Activated CD8-positive, alpha-beta T cell treated with anti-CD3 and anti-CD28 coated beads, Interleukin-2, amount 10 ng/mL, durations not matched to agents 7 days and 5 days (primary cell): ENCODE data around the gene RAD51B. TPM values are rescaled to one million over a fixed set of nuclear protein-coding genes. Genes with fewer than 3 reads are reported as not detected.

Source experiments
- ATAC-seq: fragments of 150-1000 bp; cut with Tn5 transposase; one replicate; pipeline ENCODE4 v1.10.0; 2021; ENCODE audit warnings: moderate library complexity
- CTCF ChIA-PET: fragments of 350-600 bp; sonication (Branson Sonifier 250); formaldehyde crosslinking; loops from one replicate; lab custom pipeline; 2021; ENCODE audit warnings: antibody characterized with exemption; lab: Charles Lee
- POLR2A ChIA-PET: fragments of 350-600 bp; sonication (Branson Sonifier 250); formaldehyde crosslinking; loops from one replicate; lab custom pipeline; 2021; ENCODE audit warnings: antibody characterized with exemption; lab: Charles Lee
- DNase-seq: peaks from one replicate; pipeline ENCODE4 v3.0.0-alpha.2; 2020
- H3K27ac Mint-ChIP-seq: one replicate; pipeline ENCODE4 v1.8.0; 2021; ENCODE audit warnings: mild to moderate bottlenecking, mixed read lengths
- H3K27me3 Mint-ChIP-seq: one replicate; pipeline ENCODE4 v1.8.0; 2021; ENCODE audit warnings: low read depth, mixed read lengths
- H3K36me3 Mint-ChIP-seq: one replicate; pipeline ENCODE4 v1.8.0; 2021; ENCODE audit warnings: low read depth, mixed read lengths
- H3K4me1 Mint-ChIP-seq: one replicate; pipeline ENCODE4 v1.8.0; 2021; ENCODE audit warnings: low read depth, mixed read lengths
- H3K4me3 Mint-ChIP-seq: one replicate; pipeline ENCODE4 v1.8.0; 2021; ENCODE audit warnings: mild to moderate bottlenecking, mixed read lengths
- H3K9me3 Mint-ChIP-seq: one replicate; pipeline ENCODE4 v1.8.0; 2022; ENCODE audit warnings: mixed read lengths; ENCODE audit not compliant: insufficient read depth
- total RNA-seq, 2 experiments: library from RNA; stranded (reverse); gene quantifications; one replicate each; pipeline ENCODE4 v1.2.3, GENCODE V29; 2021

RAD51B gene
- total RNA-seq, 2 experiments from 2014 or later = 34.1 to 38.8 TPM

DNA sequence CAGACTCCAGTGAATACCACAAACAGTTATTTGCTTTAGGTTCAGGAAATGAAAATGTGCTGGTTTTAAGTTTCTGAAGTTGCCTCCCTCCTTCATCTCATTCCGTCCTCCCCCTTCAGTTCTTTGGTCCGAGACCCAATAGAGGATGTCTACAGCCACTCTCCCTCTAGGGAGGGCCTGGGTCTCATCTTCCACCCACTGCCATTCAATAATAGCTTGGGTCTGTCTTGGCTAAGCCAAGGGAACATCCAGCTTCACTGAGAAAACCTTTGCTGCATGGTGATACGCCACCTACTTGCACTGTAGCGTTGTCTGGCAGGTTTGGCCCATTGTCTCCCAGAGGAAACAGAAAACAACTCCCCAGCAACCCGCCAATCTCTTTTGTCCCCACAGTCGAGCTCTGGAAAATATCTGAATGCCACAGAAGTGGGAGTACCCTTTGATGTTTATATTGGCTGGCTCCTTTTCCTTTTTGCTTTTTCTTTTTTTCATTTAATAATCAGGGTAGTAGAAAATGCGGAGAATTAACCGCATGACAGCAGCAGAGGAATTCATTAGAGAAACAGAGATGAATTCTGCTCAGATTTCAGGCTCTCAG is 380.1 kb downstream of the RAD51B start:
- Mint-ChIP-seq H3K4me1 (peaks cover 13% of the 10 kb centered on the region), H3K4me3 (no peak overlapping the region), H3K9me3 (no peaks in the 10 kb centered on the region), H3K36me3 (peaks cover 7% of the 10 kb centered on the region), H3K27me3 (no peaks in the 10 kb centered on the region), H3K27ac (no peak overlapping the region)
- ATAC-seq = no peak
- ChIA-PET POLR2A (interaction anchor here (1.1 kb wide), 1 partner anchor 11 kb away, joined by 3 read pairs; no protein-coding TSS in a partner anchor), CTCF (no interaction called here)
- no peak for DNase-seq

DNA sequence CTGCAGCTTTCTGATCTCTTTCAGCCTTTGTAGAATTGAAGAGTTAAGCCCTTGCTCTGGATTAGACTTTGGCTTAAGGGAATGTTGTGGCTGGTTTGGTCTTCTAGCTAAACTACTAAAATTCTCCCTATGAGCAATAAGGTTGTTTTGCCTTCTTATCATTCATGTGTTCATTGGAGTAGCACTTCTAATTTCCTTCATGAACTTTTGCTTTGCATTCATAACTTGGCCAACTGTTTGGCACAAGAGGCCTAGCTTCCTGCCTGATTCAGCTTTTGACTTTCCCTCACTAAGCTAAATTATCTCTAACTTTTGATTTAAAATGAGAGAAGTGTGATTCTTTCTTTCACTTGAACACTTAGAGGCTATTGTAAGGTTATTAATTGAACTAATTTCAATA is 384.3 kb downstream of the RAD51B start:
- peaks cover 19% of the 10 kb centered on the region for H3K4me1 Mint-ChIP-seq

DNA sequence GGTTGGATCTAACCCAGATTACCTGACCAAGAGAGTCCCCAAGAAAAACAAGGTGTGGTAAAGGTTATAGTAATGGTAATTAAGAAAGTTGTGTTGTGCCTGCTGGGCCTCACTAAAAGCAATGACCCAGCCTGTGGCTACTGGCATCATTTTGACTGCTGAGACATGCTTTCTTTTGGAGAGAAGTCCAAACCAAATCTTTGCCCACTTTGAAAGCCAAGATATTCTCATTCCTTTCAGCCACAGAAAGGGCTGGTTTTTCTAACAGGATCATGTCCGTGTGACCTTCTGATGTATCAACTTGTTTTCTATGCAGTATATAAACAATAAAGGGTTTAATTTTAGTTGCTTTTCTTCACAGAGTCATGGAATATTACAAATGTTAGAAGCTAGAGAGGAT is 388.6 kb downstream of the RAD51B start:
- no peaks in the 10 kb centered on the region for H3K27me3 Mint-ChIP-seq
- no peak overlapping the region for H3K27ac Mint-ChIP-seq
- H3K9me3 Mint-ChIP-seq = no peaks in the 10 kb centered on the region
- peaks cover 6% of the 10 kb centered on the region for H3K36me3 Mint-ChIP-seq
- H3K4me1 Mint-ChIP-seq = peaks cover 35% of the 10 kb centered on the region
- H3K4me3 Mint-ChIP-seq = no peak overlapping the region
- CTCF ChIA-PET = no interaction called here
- ATAC-seq (no peak), DNase-seq (no peak)
- POLR2A ChIA-PET = no interaction called here

More for the DNA sequence above, 384.3 kb downstream of the RAD51B start:
- no peak overlapping the region for H3K4me3 Mint-ChIP-seq
- H3K36me3 Mint-ChIP-seq = peaks cover 9% of the 10 kb centered on the region
- CTCF ChIA-PET = interaction anchor here (1.3 kb wide), 1 partner anchor 9 kb away, joined by 3 read pairs; no protein-coding TSS in a partner anchor
- no peaks in the 10 kb centered on the region for H3K9me3 Mint-ChIP-seq
- H3K27ac Mint-ChIP-seq = no peak overlapping the region
- ATAC-seq = no peak
- POLR2A ChIA-PET = no interaction called here
- no peaks in the 10 kb centered on the region for H3K27me3 Mint-ChIP-seq
- no peak for DNase-seq

DNA sequence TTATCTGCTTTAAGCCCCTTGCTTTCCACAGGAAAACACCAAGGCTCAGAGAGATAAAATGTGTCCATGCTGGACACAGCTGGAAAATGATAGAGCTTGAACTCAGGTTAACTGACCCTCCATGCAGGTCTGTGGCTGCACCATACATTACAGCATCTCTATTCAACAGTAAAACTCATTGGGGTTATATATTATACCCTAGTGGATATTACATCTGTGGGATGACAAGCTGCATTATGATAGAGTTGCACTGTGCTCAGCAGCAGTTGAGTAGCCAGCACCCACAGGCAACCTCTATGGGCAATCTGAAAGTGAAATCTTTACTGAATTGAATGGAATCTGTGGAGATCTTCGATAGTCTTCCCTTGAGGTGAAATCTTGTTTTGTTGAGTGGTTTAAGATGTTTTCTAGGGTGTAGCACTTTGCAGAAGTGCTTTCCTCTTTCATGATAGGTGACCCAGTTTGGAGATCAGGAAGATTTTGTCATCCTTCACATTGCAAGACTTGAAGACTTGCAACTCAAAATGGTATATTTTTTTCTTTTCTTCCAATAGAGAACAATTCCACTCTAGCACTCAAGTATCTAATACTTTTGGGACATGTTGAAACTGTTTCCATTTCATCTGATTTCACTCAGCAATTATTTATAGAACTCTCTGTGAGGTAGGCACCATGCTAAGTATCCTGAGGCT is 389.2 kb downstream of the RAD51B start:
- DNase-seq (no peak), ATAC-seq (no peak)
- ChIA-PET CTCF (interaction anchor here (0.7 kb wide), 1 partner anchor 717 kb away, joined by 3 read pairs; no protein-coding TSS in a partner anchor), POLR2A (no interaction called here)
- peak overlapping the region; percentile 22 for H3K27ac Mint-ChIP-seq
- H3K9me3 Mint-ChIP-seq = no peaks in the 10 kb centered on the region
- H3K36me3 Mint-ChIP-seq = peaks cover 6% of the 10 kb centered on the region
- peaks cover 40% of the 10 kb centered on the region for H3K4me1 Mint-ChIP-seq
- no peaks in the 10 kb centered on the region for H3K27me3 Mint-ChIP-seq
- H3K4me3 Mint-ChIP-seq = peak overlapping the region; percentile 11

DNA sequence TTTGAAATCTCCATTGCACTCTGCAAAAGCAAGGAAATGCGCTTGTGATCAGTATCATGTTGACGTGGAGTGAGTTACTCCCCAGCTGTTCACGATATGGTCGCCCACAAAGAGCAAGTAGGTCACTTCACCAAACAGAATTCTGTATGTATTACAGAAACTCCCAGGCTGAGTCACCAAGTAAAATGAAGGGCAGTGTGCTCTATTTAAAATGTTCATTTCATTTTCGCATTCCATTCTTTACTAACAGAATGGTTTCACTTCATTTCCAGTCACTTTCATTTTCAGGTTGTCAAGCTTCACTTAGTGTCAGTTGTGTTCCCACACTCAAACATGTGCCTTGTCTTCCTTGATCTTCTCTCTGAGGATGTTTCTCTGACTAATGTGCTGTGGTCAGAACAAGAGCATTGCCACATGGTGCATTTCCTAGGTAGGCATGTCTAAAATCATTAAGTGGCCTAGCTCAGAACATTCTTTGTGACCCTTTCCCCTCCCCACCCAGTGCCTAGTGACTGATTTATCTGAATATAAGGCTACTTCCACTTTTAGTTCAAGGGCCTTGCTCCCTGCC is 391.2 kb downstream of the RAD51B start:
- H3K36me3 Mint-ChIP-seq = peaks cover 6% of the 10 kb centered on the region
- ChIA-PET CTCF (interaction anchor here (0.7 to 1.9 kb wide), 7 partner anchors 18 to 606 kb away, joined by 3 to 6 read pairs (median 3); no protein-coding TSS in a partner anchor), POLR2A (interaction anchor here (0.6 to 1.1 kb wide), 3 partner anchors 11 to 605 kb away, joined by 3 read pairs; no protein-coding TSS in a partner anchor)
- peak overlapping the region; percentile 77 for H3K4me3 Mint-ChIP-seq
- H3K27ac Mint-ChIP-seq = peak overlapping the region; percentile 80
- DNase-seq (peak; percentile 61), ATAC-seq (peak; percentile 87)
- H3K4me1 Mint-ChIP-seq = peaks cover 52% of the 10 kb centered on the region
- H3K9me3 Mint-ChIP-seq = no peaks in the 10 kb centered on the region
- H3K27me3 Mint-ChIP-seq = no peaks in the 10 kb centered on the region

DNA sequence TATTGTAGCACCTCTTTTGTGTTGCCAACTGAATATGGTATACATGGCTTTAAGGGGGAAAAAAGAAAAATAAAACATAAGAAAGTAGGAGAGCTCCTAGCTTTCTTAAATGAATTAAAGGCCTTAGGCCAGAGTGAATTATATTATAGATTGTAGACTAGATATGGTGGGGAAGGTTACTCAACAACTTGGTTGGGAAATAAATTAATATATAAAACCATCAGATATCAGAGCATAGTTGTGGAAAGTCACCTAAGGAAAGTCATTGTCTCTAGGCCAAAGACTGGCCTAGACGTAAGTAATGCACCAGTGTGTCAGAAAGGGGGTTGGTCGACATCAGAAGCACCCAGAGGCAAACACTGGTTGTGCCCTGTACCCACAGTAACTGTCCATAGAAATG is 391.8 kb downstream of the RAD51B start:
- ChIA-PET POLR2A (interaction anchor here (1.0 to 1.1 kb wide), 2 partner anchors 12 to 604 kb away, joined by 3 read pairs; no protein-coding TSS in a partner anchor), CTCF (interaction anchor here (1.0 to 1.9 kb wide), 5 partner anchors 18 to 606 kb away, joined by 3 to 6 read pairs (median 4); no protein-coding TSS in a partner anchor)
- Mint-ChIP-seq H3K36me3 (peaks cover 6% of the 10 kb centered on the region), H3K4me1 (peaks cover 52% of the 10 kb centered on the region), H3K27ac (peak overlapping the region; percentile 80), H3K4me3 (no peak overlapping the region), H3K9me3 (no peaks in the 10 kb centered on the region), H3K27me3 (no peaks in the 10 kb centered on the region)
- no peak for ATAC-seq
- no peak for DNase-seq

DNA sequence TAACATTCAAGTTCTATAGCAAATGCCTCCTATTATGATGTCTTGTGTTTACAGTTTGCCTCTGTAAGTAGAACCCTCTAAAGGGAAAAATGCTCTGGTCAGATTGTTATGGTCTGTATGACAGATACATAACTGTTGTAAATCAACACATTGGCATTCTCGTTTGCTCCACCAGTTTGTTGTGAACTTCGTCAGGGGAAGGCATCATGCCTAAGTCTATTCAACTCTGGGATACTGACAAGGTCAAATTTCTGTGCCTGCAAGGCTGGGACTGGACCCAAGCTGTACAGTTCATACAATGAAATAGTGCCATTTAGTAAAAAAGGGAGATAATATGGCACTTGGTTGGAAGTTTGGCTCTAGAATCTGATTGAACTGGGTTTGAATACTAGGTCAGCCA is 392.3 kb downstream of the RAD51B start:
- no peak for ATAC-seq
- no peaks in the 10 kb centered on the region for H3K27me3 Mint-ChIP-seq
- H3K27ac Mint-ChIP-seq = no peak overlapping the region
- ChIA-PET POLR2A (interaction anchor here (1.1 kb wide), 1 partner anchor 604 kb away, joined by 3 read pairs; no protein-coding TSS in a partner anchor), CTCF (no interaction called here)
- H3K36me3 Mint-ChIP-seq = peaks cover 6% of the 10 kb centered on the region
- no peak for DNase-seq
- H3K9me3 Mint-ChIP-seq = no peaks in the 10 kb centered on the region
- no peak overlapping the region for H3K4me3 Mint-ChIP-seq
- peaks cover 52% of the 10 kb centered on the region for H3K4me1 Mint-ChIP-seq

DNA sequence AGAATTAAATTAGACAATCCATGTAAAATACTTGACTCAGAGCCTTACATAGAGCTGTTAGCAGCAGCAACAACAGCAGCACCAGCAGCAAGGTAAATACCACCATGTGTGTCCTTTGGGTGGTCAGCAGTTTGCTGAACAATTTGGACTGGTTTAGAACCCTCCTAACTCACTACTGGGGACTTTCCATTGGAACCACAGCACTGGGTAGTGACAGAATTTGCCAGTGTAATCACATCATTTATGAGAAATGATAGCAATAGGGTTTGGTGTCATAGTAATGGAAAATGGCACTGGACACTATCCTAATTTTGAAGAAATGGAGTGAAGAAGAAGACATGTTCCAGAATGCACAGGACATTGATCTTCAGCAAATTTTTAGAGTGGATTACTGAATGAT is 392.8 kb downstream of the RAD51B start:
- H3K4me1 Mint-ChIP-seq = peaks cover 52% of the 10 kb centered on the region
- H3K27ac Mint-ChIP-seq = no peak overlapping the region
- H3K4me3 Mint-ChIP-seq = no peak overlapping the region
- no peaks in the 10 kb centered on the region for H3K9me3 Mint-ChIP-seq
- ATAC-seq = no peak
- ChIA-PET POLR2A (no interaction called here), CTCF (no interaction called here)
- no peaks in the 10 kb centered on the region for H3K27me3 Mint-ChIP-seq
- peaks cover 4% of the 10 kb centered on the region for H3K36me3 Mint-ChIP-seq
- no peak for DNase-seq

DNA sequence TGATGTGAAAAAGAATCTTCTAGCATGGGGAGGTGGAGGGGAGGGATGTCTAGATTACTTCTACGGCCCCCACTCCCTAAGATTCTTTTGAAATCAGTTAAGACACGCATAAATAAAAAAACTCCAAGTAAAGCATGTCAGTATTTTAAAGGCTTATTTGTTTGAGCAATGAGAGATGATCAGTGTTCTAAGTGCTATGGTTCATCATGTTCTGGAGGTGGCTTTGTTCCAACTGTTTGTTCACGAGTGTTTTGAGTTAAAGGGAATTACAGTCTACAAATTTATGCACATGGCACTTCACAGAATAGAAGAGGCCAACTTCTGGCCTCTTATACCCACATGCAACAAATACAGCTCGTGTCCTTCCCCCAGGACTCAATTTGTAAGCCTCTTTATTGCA is 394.9 kb downstream of the RAD51B start:
- H3K4me3 Mint-ChIP-seq = no peak overlapping the region
- H3K36me3 Mint-ChIP-seq = peaks cover 2% of the 10 kb centered on the region
- no peak overlapping the region for H3K27ac Mint-ChIP-seq
- POLR2A ChIA-PET = no interaction called here
- ATAC-seq (no peak), DNase-seq (no peak)
- H3K9me3 Mint-ChIP-seq = no peaks in the 10 kb centered on the region
- CTCF ChIA-PET = no interaction called here
- H3K4me1 Mint-ChIP-seq = peaks cover 40% of the 10 kb centered on the region
- H3K27me3 Mint-ChIP-seq = no peaks in the 10 kb centered on the region

DNA sequence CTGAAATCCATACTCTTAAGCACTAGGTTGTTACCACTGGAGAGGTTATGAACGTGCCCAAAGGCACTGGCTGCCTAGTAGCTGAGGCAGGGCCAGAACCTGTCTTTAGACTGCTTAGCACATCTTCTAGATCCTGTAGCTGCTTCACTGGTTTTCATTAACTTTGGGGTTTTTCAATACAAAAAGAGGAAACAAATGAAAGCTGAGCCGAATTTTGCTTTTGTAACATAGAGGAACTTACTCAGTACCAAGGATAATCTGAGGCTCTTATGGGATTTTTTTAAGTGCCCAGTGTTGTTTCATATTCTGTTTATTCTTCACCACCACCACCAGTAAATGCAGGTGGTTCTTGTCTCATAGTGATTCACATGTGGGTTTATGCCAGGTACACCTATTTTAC is 396.1 kb downstream of the RAD51B start:
- POLR2A ChIA-PET = no interaction called here
- no peaks in the 10 kb centered on the region for H3K9me3 Mint-ChIP-seq
- H3K27ac Mint-ChIP-seq = no peak overlapping the region
- H3K4me1 Mint-ChIP-seq = peaks cover 30% of the 10 kb centered on the region
- no peaks in the 10 kb centered on the region for H3K27me3 Mint-ChIP-seq
- ATAC-seq (no peak), DNase-seq (no peak)
- no peaks in the 10 kb centered on the region for H3K36me3 Mint-ChIP-seq
- CTCF ChIA-PET = no interaction called here
- no peak overlapping the region for H3K4me3 Mint-ChIP-seq

DNA sequence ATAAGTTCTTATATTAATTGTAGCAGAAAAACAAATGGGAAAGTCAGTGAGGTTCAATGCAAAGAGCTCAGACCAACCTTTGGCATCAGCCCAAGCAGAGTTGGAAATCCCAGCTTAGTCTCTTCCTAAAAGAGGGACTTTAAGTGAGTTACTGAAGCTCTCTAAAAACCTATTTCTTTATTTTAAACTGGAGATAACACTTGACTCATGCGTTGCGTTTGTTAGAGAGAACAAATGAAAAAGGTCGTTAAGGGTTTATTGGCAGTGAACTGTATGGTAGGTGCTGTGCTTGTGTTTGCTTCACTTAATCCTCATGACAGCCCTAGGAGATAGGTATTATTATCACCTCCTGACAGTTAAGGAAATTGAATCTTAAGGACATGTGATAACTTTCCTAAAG is 396.5 kb downstream of the RAD51B start:
- ChIA-PET CTCF (no interaction called here), POLR2A (no interaction called here)
- peaks cover 25% of the 10 kb centered on the region for H3K4me1 Mint-ChIP-seq
- DNase-seq (no peak), ATAC-seq (no peak)
- no peaks in the 10 kb centered on the region for H3K27me3 Mint-ChIP-seq
- peaks cover 2% of the 10 kb centered on the region for H3K9me3 Mint-ChIP-seq
- no peaks in the 10 kb centered on the region for H3K36me3 Mint-ChIP-seq
- H3K27ac Mint-ChIP-seq = no peak overlapping the region
- no peak overlapping the region for H3K4me3 Mint-ChIP-seq

DNA sequence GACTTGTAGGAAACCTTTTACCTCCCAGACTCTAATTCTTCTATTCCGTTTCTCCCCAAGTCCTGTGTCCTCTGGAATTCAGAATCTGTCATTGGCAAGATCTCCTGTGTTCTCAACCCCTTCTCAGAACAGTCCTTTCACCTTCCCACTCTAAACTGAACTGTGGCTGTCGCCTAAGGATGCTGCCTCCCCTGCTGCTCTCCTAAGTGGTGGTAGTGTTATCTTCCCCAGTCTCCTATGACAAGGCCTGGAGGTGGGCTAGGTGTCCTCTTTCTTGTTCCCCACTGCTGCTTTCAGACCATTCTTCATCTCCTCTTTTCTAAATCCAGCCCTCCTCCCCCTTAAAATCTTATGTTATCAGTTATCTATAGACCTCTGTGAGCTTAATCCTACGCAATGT is 397.4 kb downstream of the RAD51B start:
- H3K9me3 Mint-ChIP-seq = peaks cover 5% of the 10 kb centered on the region
- DNase-seq = no peak
- no peak overlapping the region for H3K4me3 Mint-ChIP-seq
- no peak overlapping the region for H3K27ac Mint-ChIP-seq
- ATAC-seq = no peak
- POLR2A ChIA-PET = no interaction called here
- no peaks in the 10 kb centered on the region for H3K27me3 Mint-ChIP-seq
- peaks cover 19% of the 10 kb centered on the region for H3K4me1 Mint-ChIP-seq
- CTCF ChIA-PET = no interaction called here
- no peaks in the 10 kb centered on the region for H3K36me3 Mint-ChIP-seq
